IMR-90 (cell line): Measurements from ENCODE around the gene GYPE. TPM values are rescaled to one million over a fixed set of nuclear protein-coding genes. Genes with fewer than 3 reads are reported as not detected.
"Not testable (repeated sequence)": the region's sequence is repeated elsewhere in the genome, so short reads cannot be mapped to it uniquely, and the experiment has no call there.

Experiments used
- ATAC-seq: fragments of 200-7000 bp; cut with Tn5 transposase; 2 replicates; pipeline ENCODE4 v1.9.1; 2020; ENCODE audit warnings: low read depth, mild to moderate bottlenecking, moderate library complexity
- BruUV-seq: library from RNA; stranded (reverse); fragments of 400-500 nt; replicated peaks from 2 replicates; lab custom pipeline; 2021; lab: Mats Ljungman, UMichigan
- CTCF ChIA-PET: fragments of 300-600 bp; formaldehyde crosslinking; extraction: SDS; loops from one replicate; lab custom pipeline; 2021; ENCODE audit warnings: antibody characterized with exemption; lab: Yijun Ruan, JAX
- POLR2A ChIA-PET: fragments of 300-600 bp; sonication (Branson Sonifier 250); formaldehyde crosslinking; loops from one replicate; lab custom pipeline; 2022; ENCODE audit warnings: antibody characterized with exemption; ENCODE audit not compliant: unreplicated experiment; lab: Charles Lee
- DNase-seq: peaks from one replicate; pipeline ENCODE4 v3.0.0; 2013
- H2AFZ ChIP-seq: replicated peaks from 2 replicates; pipeline ENCODE3; 2013; ENCODE audit warnings: low read length, mild to moderate bottlenecking; ENCODE audit not compliant: poor library complexity
- H2AK5ac ChIP-seq: 2 replicates; pipeline ENCODE4 v1.6.1; 2013; ENCODE audit warnings: low read depth, low read length, inconsistent platforms
- H2AK9ac ChIP-seq: replicated peaks from 2 replicates; pipeline ENCODE3; 2013; ENCODE audit warnings: mild to moderate bottlenecking, low read depth, low read length, moderate library complexity; ENCODE audit not compliant: poor library complexity
- H2BK120ac ChIP-seq: 2 replicates; pipeline ENCODE4 v1.6.1; 2013; ENCODE audit warnings: low read depth, low read length, inconsistent platforms
- H2BK15ac ChIP-seq: 3 replicates; pipeline ENCODE4 v1.6.1; 2013; ENCODE audit warnings: low read depth, low read length, inconsistent platforms
- H2BK20ac ChIP-seq: 2 replicates; pipeline ENCODE4 v1.6.1; 2013; ENCODE audit warnings: low read depth, mild to moderate bottlenecking, inconsistent platforms, low read length, moderate library complexity
- H2BK5ac ChIP-seq: 2 replicates; pipeline ENCODE4 v1.6.1; 2013; ENCODE audit warnings: mild to moderate bottlenecking, low read depth, low read length, inconsistent platforms; ENCODE audit not compliant: poor library complexity, severe bottlenecking
- H3K14ac ChIP-seq: replicated peaks from 2 replicates; pipeline ENCODE4 v1.6.1; 2013; ENCODE audit warnings: low read depth, low read length, inconsistent platforms
- H3K18ac ChIP-seq: 2 replicates; pipeline ENCODE4 v1.6.1; 2013; ENCODE audit warnings: low read depth, low read length, control low read depth
- H3K23ac ChIP-seq: 2 replicates; pipeline ENCODE4 v1.6.1; 2013; ENCODE audit warnings: low read depth, low read length, inconsistent platforms
- H3K27ac ChIP-seq: 2 replicates; pipeline ENCODE4 v1.5.1; 2013; ENCODE audit warnings: mild to moderate bottlenecking, control low read depth, low read length; ENCODE audit not compliant: insufficient read depth
- H3K27me3 ChIP-seq: 2 replicates; pipeline ENCODE4 v1.6.1; 2013; ENCODE audit warnings: low read length; ENCODE audit not compliant: control insufficient read depth, insufficient read depth
- H3K36me3 ChIP-seq: 2 replicates; pipeline ENCODE4 v1.6.1; 2013; ENCODE audit warnings: low read length, mixed read lengths; ENCODE audit not compliant: control insufficient read depth, insufficient read depth
- H3K4ac ChIP-seq: 2 replicates; pipeline ENCODE4 v1.6.1; 2013; ENCODE audit warnings: low read depth, low read length, inconsistent platforms
- H3K4me1 ChIP-seq: 2 replicates; pipeline ENCODE4 v1.6.1; 2013; ENCODE audit warnings: low read length, mixed read lengths; ENCODE audit not compliant: control insufficient read depth, insufficient read depth
- H3K4me2 ChIP-seq: 2 replicates; pipeline ENCODE4 v1.6.1; 2013; ENCODE audit warnings: low read depth, mild to moderate bottlenecking, control low read depth, low read length, moderate library complexity
- H3K4me3 ChIP-seq: 2 replicates; pipeline ENCODE4 v1.5.1; 2013; ENCODE audit warnings: low read depth, mild to moderate bottlenecking, control low read depth, low read length, moderate library complexity; ENCODE audit not compliant: insufficient read depth
- H3K56ac ChIP-seq: 2 replicates; pipeline ENCODE4 v1.6.1; 2013; ENCODE audit warnings: low read length, inconsistent platforms; ENCODE audit not compliant: insufficient read depth; ENCODE audit errors: extremely low read depth
- H3K79me1 ChIP-seq, 2 experiments: 2 replicates each; pipeline ENCODE4 v1.6.1; 2013; ENCODE audit warnings: low read length in 2 of 2, inconsistent platforms in 1 of 2, low read depth in 1 of 2
- H3K9ac ChIP-seq: 2 replicates; pipeline ENCODE4 v1.6.1; 2013; ENCODE audit warnings: low read depth, low read length, control low read depth
- H3K9me1 ChIP-seq: 2 replicates; pipeline ENCODE4 v1.6.1; 2013; ENCODE audit warnings: low read length, inconsistent platforms; ENCODE audit not compliant: insufficient read depth
- H3K9me3 ChIP-seq: 2 replicates; pipeline ENCODE4 v1.6.1; 2013; ENCODE audit warnings: low read length; ENCODE audit not compliant: control insufficient read depth, insufficient read depth
- H4K20me1 ChIP-seq: 2 replicates; pipeline ENCODE4 v1.6.1; 2013; ENCODE audit warnings: low read length, inconsistent platforms; ENCODE audit not compliant: insufficient read depth
- H4K5ac ChIP-seq: 2 replicates; pipeline ENCODE4 v1.6.1; 2013; ENCODE audit warnings: mild to moderate bottlenecking, low read depth, low read length, control low read depth
- H4K8ac ChIP-seq, 2 experiments: 2 replicates each; pipeline ENCODE4 v1.6.1; 2013; ENCODE audit warnings: low read depth in 2 of 2, low read length in 2 of 2, control low read depth in 1 of 2, inconsistent platforms in 1 of 2
- H4K91ac ChIP-seq: 2 replicates; pipeline ENCODE4 v1.6.1; 2013; ENCODE audit warnings: low read depth, low read length, inconsistent platforms; ENCODE audit not compliant: insufficient read depth
- BHLHE40 ChIP-seq: fragments of 150-350 bp; IDR thresholded peaks from 2 replicates; pipeline ENCODE4 v1.6.1; 2016; ENCODE audit warnings: mild to moderate bottlenecking, low read depth, low read length
- CEBPB ChIP-seq: IDR thresholded peaks from 2 replicates; pipeline ENCODE4 v1.6.1; 2012; ENCODE audit warnings: low read depth, low read length, improper control_type of control experiment
- CHD1 ChIP-seq: IDR thresholded peaks from 2 replicates; pipeline ENCODE4 v1.6.1; 2012; ENCODE audit warnings: low read depth, low read length, improper control_type of control experiment
- FOS ChIP-seq: fragments of 150-350 bp; IDR thresholded peaks from 2 replicates; pipeline ENCODE4 v1.6.1; 2016; ENCODE audit warnings: low read depth, low read length
- RAD21 ChIP-seq: IDR thresholded peaks from 2 replicates; pipeline ENCODE4 v1.6.1; 2012; ENCODE audit warnings: low read length, improper control_type of control experiment
- RCOR1 ChIP-seq: IDR thresholded peaks from 2 replicates; pipeline ENCODE4 v1.6.1; 2012; ENCODE audit warnings: mild to moderate bottlenecking, low read length, improper control_type of control experiment; ENCODE audit not compliant: insufficient replicate concordance
- RFX5 ChIP-seq: IDR thresholded peaks from 2 replicates; pipeline ENCODE4 v1.8.0; 2012; ENCODE audit warnings: low read depth, mild to moderate bottlenecking, low read length, moderate library complexity
- WGBS, 2 experiments: methylation state at CpG; one replicate each; pipeline versions ENCODE4 v1.1.5 to v1.1.7; 2013; ENCODE audit warnings: missing lambda C conversion rate in 2 of 2; ENCODE audit not compliant: insufficient read length in 1 of 2; ENCODE audit errors: extremely low coverage in 2 of 2; 5-methylcytosine and 5-hydroxymethylcytosine counted together
- dilution Hi-C: fragments of 300-500 bp; cut with HindIII; formaldehyde crosslinking; loops from one replicate; pipeline ENCODE4 v1.14.3; 2018; ENCODE audit warnings: low sequenced_read_pairs; ENCODE audit not compliant: unreplicated experiment
- in situ Hi-C: fragments of 300-500 bp; cut with MboI; formaldehyde crosslinking; loops from 3 replicates; pipeline ENCODE4 v1.14.3; 2019; ENCODE audit warnings: low sequenced_read_pairs, inconsistent platforms, mixed read lengths
- intact Hi-C: fragments of 100-400 bp; cut with micrococcal nuclease; formaldehyde crosslinking; loops from 2 replicates; pipeline ENCODE4 v1.10.0; 2022
- polyA plus RNA-seq, 3 experiments: library from polyadenylated mRNA; depleted of rRNA; stranded (reverse); fragments of >200 nt; gene quantifications; 2 replicates each; pipeline ENCODE4 v1.2.3, GENCODE V29; 2012; ENCODE audit warnings: low replicate concordance in 1 of 3
- total RNA-seq: library from RNA; depleted of rRNA; stranded (reverse); fragments of >200 nt; gene quantifications from 2 replicates; pipeline ENCODE4 v1.2.3, GENCODE V29; 2012
- TF ChIP-seq, protein P1 (sequence below): fragments of 150-350 bp; IDR thresholded peaks from 2 replicates; pipeline ENCODE4 v1.6.1; 2017; ENCODE audit warnings: mild to moderate bottlenecking, antibody characterized with exemption, low read length, low read depth

Gene GYPE
- total and polyA plus RNA-seq, 2 of the 4 experiments (the other 2 are of a cell fraction) = 0.36 to 0.54 TPM

DNA sequence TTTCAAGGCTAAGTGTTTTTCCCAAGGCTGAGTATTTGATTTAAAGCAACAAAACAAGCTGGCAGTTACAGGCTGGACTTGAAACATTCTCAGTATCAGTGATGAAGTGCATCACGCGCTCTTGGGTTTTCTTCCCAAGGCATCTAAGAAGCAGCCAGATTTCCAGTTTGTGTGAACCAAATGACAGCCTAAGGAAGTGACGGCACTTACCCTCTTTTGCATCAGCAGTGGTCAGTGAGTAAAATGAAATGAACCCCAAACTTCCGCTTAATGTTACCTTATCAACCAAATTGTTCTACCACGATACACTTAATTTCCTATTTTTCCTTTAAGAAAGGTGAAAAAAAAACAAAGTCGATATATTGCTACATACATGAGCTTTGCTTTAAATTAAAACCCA, 15.8 kb upstream of the GYPE start:
- H3K4me3 ChIP-seq = no peak overlapping the region
- no peak overlapping the region for H2BK5ac ChIP-seq
- no peak overlapping the region for H2AK5ac ChIP-seq
- no peak overlapping the region for H2BK120ac ChIP-seq
- 42% methylated on average over 2 of the region's 6 CpGs; no CpG with 5 or more reads in 1 of the 2 experiments for WGBS, 2 experiments
- H2BK20ac ChIP-seq = no peak overlapping the region
- H3K18ac ChIP-seq = no peak overlapping the region
- no peak overlapping the region for H3K27ac ChIP-seq
- H3K14ac ChIP-seq = no peak overlapping the region
- H4K5ac ChIP-seq = no peak overlapping the region
- no peak overlapping the region for H3K4ac ChIP-seq
- intact Hi-C loops (loop anchor here (5.0 kb wide), 1 partner anchor 129 kb away; no protein-coding TSS in a partner anchor), dilution Hi-C loops (no loop called here), in situ Hi-C loops (no loop called here)
- no peak overlapping the region for H3K23ac ChIP-seq
- BruUV-seq = no TSS peak
- ChIA-PET POLR2A (no interaction called here), CTCF (no interaction called here)
- H3K56ac ChIP-seq = no peak overlapping the region
- ATAC-seq = no peak
- H2AK9ac ChIP-seq = no peak overlapping the region
- H3K9ac ChIP-seq = no peak overlapping the region
- H3K4me2 ChIP-seq = no peak overlapping the region
- no peaks in the 10 kb centered on the region for H3K27me3 ChIP-seq
- H2BK15ac ChIP-seq = no peak overlapping the region
- H4K20me1 ChIP-seq = no peaks in the 10 kb centered on the region
- no peaks in the 10 kb centered on the region for H3K79me1 ChIP-seq
- DNase-seq = no peak
- no peak overlapping the region for H4K8ac ChIP-seq
- no peaks in the 10 kb centered on the region for H3K9me3 ChIP-seq
- no peaks in the 10 kb centered on the region for H3K36me3 ChIP-seq
- no peaks in the 10 kb centered on the region for H3K4me1 ChIP-seq
- H4K91ac ChIP-seq = no peak overlapping the region
- TF ChIP-seq FOS = no peak
- TF ChIP-seq RAD21 = no peak
- TF ChIP-seq CHD1 = no peak
- TF ChIP-seq CEBPB = no peak
- TF ChIP-seq RCOR1 = no peak
- TF ChIP-seq, protein P1, sequence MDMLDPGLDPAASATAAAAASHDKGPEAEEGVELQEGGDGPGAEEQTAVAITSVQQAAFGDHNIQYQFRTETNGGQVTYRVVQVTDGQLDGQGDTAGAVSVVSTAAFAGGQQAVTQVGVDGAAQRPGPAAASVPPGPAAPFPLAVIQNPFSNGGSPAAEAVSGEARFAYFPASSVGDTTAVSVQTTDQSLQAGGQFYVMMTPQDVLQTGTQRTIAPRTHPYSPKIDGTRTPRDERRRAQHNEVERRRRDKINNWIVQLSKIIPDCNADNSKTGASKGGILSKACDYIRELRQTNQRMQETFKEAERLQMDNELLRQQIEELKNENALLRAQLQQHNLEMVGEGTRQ = no peak
- no peak for TF ChIP-seq BHLHE40
- no peak for TF ChIP-seq RFX5
- no peak overlapping the region for H2AFZ ChIP-seq
- H3K9me1 ChIP-seq = no peaks in the 10 kb centered on the region

DNA sequence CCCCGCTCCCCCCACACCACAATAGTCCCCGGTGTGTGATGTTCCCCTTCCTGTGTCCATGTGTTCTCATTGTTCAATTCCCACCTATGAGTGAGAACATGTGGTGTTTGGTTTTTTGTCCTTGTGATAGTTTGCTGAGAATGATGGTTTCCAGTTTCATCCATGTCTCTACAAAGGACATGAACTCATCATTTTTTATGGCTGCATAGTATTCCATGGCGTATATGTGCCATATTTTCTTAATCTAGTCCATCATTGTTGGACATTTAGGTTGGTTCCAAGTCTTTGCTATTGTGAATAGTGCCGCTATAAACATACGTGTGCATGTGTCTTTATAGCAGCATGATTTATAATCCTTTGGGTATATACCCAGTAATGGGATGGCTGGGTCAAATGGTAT, 11.1 kb upstream of the GYPE start:
- H3K14ac ChIP-seq, H3K4me3 ChIP-seq, H2BK20ac ChIP-seq, H4K91ac ChIP-seq, H3K4me2 ChIP-seq, in situ Hi-C loops, DNase-seq, H2AK5ac ChIP-seq, CTCF ChIA-PET, H4K20me1 ChIP-seq, POLR2A ChIA-PET, H2BK15ac ChIP-seq, H3K27ac ChIP-seq, H3K23ac ChIP-seq, H2AK9ac ChIP-seq, ATAC-seq, H4K5ac ChIP-seq, BruUV-seq, H3K4me1 ChIP-seq, H3K56ac ChIP-seq, H2BK5ac ChIP-seq, H3K9me1 ChIP-seq, H3K4ac ChIP-seq, H3K18ac ChIP-seq, H4K8ac ChIP-seq, H3K9me3 ChIP-seq, H3K79me1 ChIP-seq, H3K27me3 ChIP-seq, H2BK120ac ChIP-seq, H3K9ac ChIP-seq, H2AFZ ChIP-seq, dilution Hi-C loops, H3K36me3 ChIP-seq, intact Hi-C loops: not testable (repeated sequence)
- WGBS, 2 experiments = no CpG with 5 or more reads among the region's 5 CpGs
